Smooth muscle cell (in vitro differentiated cells): ENCODE measurements around the gene KCNIP1. TPM values are rescaled to one million over a fixed set of nuclear protein-coding genes. Genes with fewer than 3 reads are reported as not detected.

ENCODE experiments used
- DNase-seq: peaks from one replicate; lab custom pipeline; 2025; ENCODE audit not compliant: unreplicated experiment; lab: John Stamatoyannopoulos, UW
- H2AFZ ChIP-seq: fragments of 200-600 bp; sonication (generic); 2 replicates; pipeline ENCODE4 v1.6.0; 2016; ENCODE audit warnings: antibody characterized with exemption, low read depth, mild to moderate bottlenecking
- H3F3A ChIP-seq: fragments of 200-600 bp; sonication (generic); 2 replicates; pipeline ENCODE4 v1.6.0; 2017; ENCODE audit warnings: antibody characterized with exemption, low read depth
- H3K27ac ChIP-seq: fragments of 200-600 bp; sonication (generic); 2 replicates; pipeline ENCODE4 v1.5.1; 2016; ENCODE audit warnings: low read depth, mild to moderate bottlenecking
- H3K27me3 ChIP-seq: fragments of 200-600 bp; sonication (generic); 2 replicates; pipeline ENCODE4 v1.6.1; 2016; ENCODE audit warnings: low read depth, mild to moderate bottlenecking
- H3K36me3 ChIP-seq: fragments of 200-600 bp; sonication (generic); 2 replicates; pipeline ENCODE4 v1.5.1; 2016; ENCODE audit warnings: low read depth
- H3K4me1 ChIP-seq: fragments of 200-600 bp; sonication (generic); 2 replicates; pipeline ENCODE4 v1.5.1; 2016; ENCODE audit warnings: low read depth
- H3K4me2 ChIP-seq: fragments of 200-600 bp; sonication (generic); 2 replicates; pipeline ENCODE4 v1.6.0; 2016; ENCODE audit warnings: mild to moderate bottlenecking
- H3K4me3 ChIP-seq: fragments of 200-600 bp; sonication (generic); 2 replicates; pipeline ENCODE4 v1.5.1; 2016; ENCODE audit warnings: mild to moderate bottlenecking
- H3K79me2 ChIP-seq: fragments of 200-600 bp; sonication (generic); 2 replicates; pipeline ENCODE4 v1.6.0; 2016; ENCODE audit warnings: low read depth, mild to moderate bottlenecking
- H3K9ac ChIP-seq: fragments of 200-600 bp; sonication (generic); 2 replicates; pipeline ENCODE4 v1.6.0; 2016; ENCODE audit warnings: low read depth
- H3K9me3 ChIP-seq: fragments of 200-600 bp; sonication (generic); replicated peaks from 2 replicates; pipeline ENCODE4 v1.5.1; 2016; ENCODE audit warnings: low read depth
- H4K20me1 ChIP-seq: fragments of 200-600 bp; sonication (generic); 2 replicates; pipeline ENCODE4 v1.6.0; 2016; ENCODE audit warnings: low read depth
- CTCF ChIP-seq: fragments of 200-600 bp; sonication (generic); IDR thresholded peaks from 2 replicates; pipeline ENCODE4 v1.5.1; 2017; ENCODE audit warnings: borderline replicate concordance, mild to moderate bottlenecking, antibody characterized with exemption; ENCODE audit not compliant: insufficient read depth, poor library complexity, severe bottlenecking
- whole genome bisulfite sequencing: methylation state at CpG from one replicate; pipeline ENCODE4 v1.1.7; 2016; ENCODE audit warnings: low lambda C conversion rate; 5-methylcytosine and 5-hydroxymethylcytosine counted together
- polyA plus RNA-seq: library from polyadenylated mRNA; unstranded; fragments of >200 nt; fragmentation: Nextera tagmentation; extraction: Ambion mirVana; gene quantifications from 2 replicates; pipeline ENCODE4 v1.2.1, GENCODE V29; 2016
- total RNA-seq: library from RNA; depleted of rRNA; stranded (reverse); fragments of >200 nt; gene quantifications from 2 replicates; pipeline ENCODE4 v1.2.3, GENCODE V29; 2014

Gene KCNIP1
- total and polyA plus RNA-seq, 2 experiments from 2014 or later = 0.50 TPM; not detected in 1

- TF ChIP-seq CTCF = no peak
- DNase-seq = no peak
- Histone ChIP-seq H3K9me3 (peaks cover 8% of the 10 kb centered on the region), H3K36me3 (no peaks in the 10 kb centered on the region), H3K4me3 (no peak overlapping the region), H3K4me1 (no peaks in the 10 kb centered on the region), H4K20me1 (no peaks in the 10 kb centered on the region), H3K79me2 (no peaks in the 10 kb centered on the region), H3K27ac (no peak overlapping the region), H3F3A (no peaks in the 10 kb centered on the region), H3K9ac (no peak overlapping the region), H2AFZ (no peak overlapping the region), H3K27me3 (peaks cover 13% of the 10 kb centered on the region), H3K4me2 (no peak overlapping the region)
- WGBS = 88% methylated on average over 1 of the region's 1 CpG
These were observed 233.8 kb downstream of the KCNIP1 start for GRCh38 chr5:170737591-170737990.

- no peak for TF ChIP-seq CTCF
- no peaks in the 10 kb centered on the region for H3K4me1 ChIP-seq
- peaks cover 8% of the 10 kb centered on the region for H3K9me3 ChIP-seq
- H2AFZ ChIP-seq = no peak overlapping the region
- H3K27ac ChIP-seq = no peak overlapping the region
- H3K4me3 ChIP-seq = no peak overlapping the region
- H4K20me1 ChIP-seq = no peaks in the 10 kb centered on the region
- H3K4me2 ChIP-seq = no peak overlapping the region
- DNase-seq = no peak
- H3K79me2 ChIP-seq = no peaks in the 10 kb centered on the region
- no peak overlapping the region for H3K9ac ChIP-seq
- H3K36me3 ChIP-seq = no peaks in the 10 kb centered on the region
- no peaks in the 10 kb centered on the region for H3F3A ChIP-seq
- 67% methylated on average over 3 of the region's 3 CpGs for WGBS
- H3K27me3 ChIP-seq = peaks cover 17% of the 10 kb centered on the region
These were observed 235.0 kb downstream of the KCNIP1 start for GRCh38 chr5:170738840-170739239.

- no peaks in the 10 kb centered on the region for H3K4me1 ChIP-seq
- no peak for DNase-seq
- H3K4me2 ChIP-seq = no peak overlapping the region
- TF ChIP-seq CTCF = no peak
- H3K27me3 ChIP-seq = peaks cover 23% of the 10 kb centered on the region
- no peak overlapping the region for H3K27ac ChIP-seq
- H3F3A ChIP-seq = no peaks in the 10 kb centered on the region
- H3K9me3 ChIP-seq = peaks cover 8% of the 10 kb centered on the region
- no peaks in the 10 kb centered on the region for H4K20me1 ChIP-seq
- 92% methylated on average over 4 of the region's 4 CpGs for WGBS
- H3K79me2 ChIP-seq = no peaks in the 10 kb centered on the region
- no peaks in the 10 kb centered on the region for H3K36me3 ChIP-seq
- no peak overlapping the region for H2AFZ ChIP-seq
- no peak overlapping the region for H3K4me3 ChIP-seq
- no peak overlapping the region for H3K9ac ChIP-seq
These were observed 235.6 kb downstream of the KCNIP1 start for GRCh38 chr5:170739446-170739845.

- Histone ChIP-seq H3K27me3 (peaks cover 33% of the 10 kb centered on the region), H3K9me3 (peaks cover 4% of the 10 kb centered on the region), H4K20me1 (no peaks in the 10 kb centered on the region), H3K79me2 (no peaks in the 10 kb centered on the region), H3K4me2 (no peak overlapping the region), H3K9ac (no peak overlapping the region), H3K4me1 (peaks cover 3% of the 10 kb centered on the region), H2AFZ (no peak overlapping the region), H3F3A (no peaks in the 10 kb centered on the region), H3K4me3 (no peak overlapping the region), H3K27ac (no peak overlapping the region), H3K36me3 (no peaks in the 10 kb centered on the region)
- no peak for TF ChIP-seq CTCF
- WGBS = 85% methylated on average over 3 of the region's 3 CpGs
- DNase-seq = no peak
These were observed 236.9 kb downstream of the KCNIP1 start for GRCh38 chr5:170740551-170741205.
